ENCODE measurements around the gene MAPK12.

GRCh38 chr22:50252082-50253045, 9.1 kb downstream of the MAPK12 start:
- TF ChIP-seq POLR2A (IDR thresholded peaks at IDR 0.05; ENCODE audit: borderline replicate concordance, extremely low read depth, insufficient read depth, insufficient read length) (no peak), CTCF (IDR thresholded peaks at IDR 0.05 in 2 of 3, conservative IDR thresholded peaks at IDR 0.05 in 1 of 3; ENCODE audit: borderline replicate concordance in 1 of 3, insufficient read depth in 1 of 3, low read depth in 2 of 3, low read length in 2 of 3) (peak; percentile 75 to 92 (median 75)), EZH2phosphoT487 (IDR thresholded peaks at IDR 0.05; ENCODE audit: borderline replicate concordance) (no peak), TCF7L2 (IDR thresholded peaks at IDR 0.05; ENCODE audit: borderline replicate concordance, extremely low read depth, insufficient read depth, insufficient read length) (no peak), MAX (IDR thresholded peaks at IDR 0.05) (no peak; the same call in 1 of the 2 replicates), JUND (IDR thresholded peaks at IDR 0.05) (no peak), ATF3 (IDR thresholded peaks at IDR 0.05) (no peak)
